HG02885 (cell line): ENCODE results near the gene RNF103.
A peak's percentile ranks its signal among the peaks of the same experiment; 100 is the strongest.

Experiments used
- ATAC-seq: cut with Tn5 transposase; IDR thresholded peaks from one replicate; pipeline ENCODE4 v1.9.1; 2021; ENCODE audit warnings: mild to moderate bottlenecking; ENCODE audit not compliant: unreplicated experiment, poor library complexity

RNF103 gene

DNA sequence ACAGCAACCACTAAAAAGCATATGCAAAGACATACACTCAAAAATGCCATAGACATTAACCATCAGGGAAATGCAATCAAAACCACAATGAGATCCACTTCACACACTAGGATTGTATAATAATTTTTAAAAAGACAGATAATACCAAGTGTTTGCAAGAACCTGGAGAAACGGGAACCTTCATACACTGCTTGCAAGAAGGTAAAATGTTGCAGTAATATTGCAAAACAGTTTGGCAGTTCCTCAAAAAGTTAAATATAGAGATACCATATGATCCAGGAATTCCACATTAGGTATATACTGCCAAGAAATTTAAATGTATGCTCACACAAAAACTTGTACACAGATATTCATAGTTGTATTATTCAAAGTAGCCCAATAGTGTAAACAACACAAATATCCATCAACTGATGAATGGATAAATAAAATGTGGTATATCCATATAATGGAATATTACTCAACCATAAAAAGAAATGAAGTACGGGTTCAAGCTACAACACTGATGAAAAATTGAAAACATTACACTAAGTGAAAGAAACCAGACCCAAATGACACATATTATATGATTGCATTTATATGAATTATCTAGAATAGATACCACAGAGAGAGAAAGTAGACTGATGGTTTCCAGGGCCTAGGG is 45.7 kb downstream of the RNF103 start:
- no peak for ATAC-seq

DNA sequence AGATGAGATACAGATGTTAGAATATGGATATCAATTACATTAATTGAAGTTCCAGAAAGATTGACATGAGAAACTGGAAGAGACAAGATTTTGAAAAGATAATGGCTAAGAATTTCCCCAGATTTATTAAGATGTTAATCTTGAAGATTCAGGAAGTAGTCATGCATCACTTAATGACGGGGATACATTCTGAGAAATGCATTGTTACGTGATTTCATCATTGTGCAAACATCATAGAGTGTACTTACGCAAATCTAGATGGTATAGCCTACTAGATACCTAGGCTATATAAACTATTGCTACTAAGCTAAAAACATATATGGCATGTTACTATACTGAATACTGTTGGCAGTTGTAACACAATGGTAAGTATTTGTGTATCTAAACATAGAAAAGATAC is 53.6 kb downstream of the RNF103 start:
- no peak for ATAC-seq

DNA sequence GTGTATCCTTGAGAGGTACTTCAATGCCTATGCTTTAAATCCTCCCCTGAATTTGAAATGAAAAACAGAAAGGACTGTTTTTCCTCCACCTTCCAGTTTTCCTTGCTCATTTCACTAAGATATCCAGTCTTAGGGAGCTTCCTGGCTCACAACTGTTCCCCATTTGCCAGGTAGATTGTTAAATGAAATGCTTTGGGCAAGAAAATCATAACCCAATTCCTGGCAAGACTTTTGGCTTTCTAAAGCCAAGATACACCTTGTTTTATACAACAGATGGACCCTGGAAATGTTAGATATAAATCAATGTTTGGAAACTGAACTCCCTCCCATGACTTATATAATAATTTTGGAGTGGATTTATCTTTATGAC is 56.9 kb downstream of the RNF103 start:
- ATAC-seq = no peak

DNA sequence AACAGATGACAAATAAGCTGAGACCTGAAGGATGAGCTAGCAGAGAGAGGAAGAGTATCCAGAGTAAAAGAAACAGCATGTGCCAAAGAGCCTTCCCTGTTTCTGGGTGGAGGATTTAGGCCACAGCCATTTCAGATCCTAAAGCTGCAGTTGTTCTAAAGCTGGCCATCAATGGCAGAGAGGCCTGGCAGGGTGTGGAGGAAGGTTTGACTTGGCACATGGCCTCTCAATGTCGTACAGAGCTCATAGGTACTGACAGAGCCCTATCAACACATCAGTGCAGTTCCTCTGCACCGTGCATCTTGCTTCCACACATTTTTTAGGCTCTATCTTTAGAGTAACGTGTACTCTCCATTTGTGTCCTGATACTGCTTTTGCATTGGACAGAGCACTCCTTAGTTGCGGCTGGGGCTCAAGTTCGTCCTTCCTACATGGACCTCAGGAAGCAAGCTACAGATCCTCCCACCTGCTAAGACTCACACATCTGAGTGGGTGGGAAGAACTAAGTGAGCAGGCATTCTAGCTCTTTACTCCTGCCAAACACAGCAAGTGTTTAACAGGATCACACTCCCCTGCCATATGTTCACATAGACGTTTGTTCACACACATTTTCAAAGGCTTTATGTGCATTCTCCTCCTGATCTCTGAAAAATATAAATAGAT is 57.4 kb downstream of the RNF103 start:
- no peak for ATAC-seq

DNA sequence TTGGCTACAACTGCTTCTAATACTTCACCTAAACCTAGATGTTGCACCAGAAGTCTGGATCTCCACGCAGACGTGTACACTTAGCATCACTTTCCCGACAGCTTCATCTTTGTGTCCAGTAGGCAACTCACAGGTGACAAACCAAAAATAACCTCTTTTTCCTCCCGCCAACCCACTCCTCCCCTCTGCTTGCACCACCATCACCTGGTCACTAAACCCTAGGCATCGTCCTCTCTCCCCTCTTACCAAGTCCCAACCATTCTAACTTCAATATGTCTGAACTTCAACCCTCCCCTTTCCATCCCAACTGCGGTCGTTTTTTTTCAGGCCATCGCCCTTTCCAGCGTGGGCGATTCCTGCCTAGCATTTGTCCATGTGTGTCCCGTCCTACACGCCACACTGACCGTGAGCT is 60.0 kb downstream of the RNF103 start:
- no peak for ATAC-seq

DNA sequence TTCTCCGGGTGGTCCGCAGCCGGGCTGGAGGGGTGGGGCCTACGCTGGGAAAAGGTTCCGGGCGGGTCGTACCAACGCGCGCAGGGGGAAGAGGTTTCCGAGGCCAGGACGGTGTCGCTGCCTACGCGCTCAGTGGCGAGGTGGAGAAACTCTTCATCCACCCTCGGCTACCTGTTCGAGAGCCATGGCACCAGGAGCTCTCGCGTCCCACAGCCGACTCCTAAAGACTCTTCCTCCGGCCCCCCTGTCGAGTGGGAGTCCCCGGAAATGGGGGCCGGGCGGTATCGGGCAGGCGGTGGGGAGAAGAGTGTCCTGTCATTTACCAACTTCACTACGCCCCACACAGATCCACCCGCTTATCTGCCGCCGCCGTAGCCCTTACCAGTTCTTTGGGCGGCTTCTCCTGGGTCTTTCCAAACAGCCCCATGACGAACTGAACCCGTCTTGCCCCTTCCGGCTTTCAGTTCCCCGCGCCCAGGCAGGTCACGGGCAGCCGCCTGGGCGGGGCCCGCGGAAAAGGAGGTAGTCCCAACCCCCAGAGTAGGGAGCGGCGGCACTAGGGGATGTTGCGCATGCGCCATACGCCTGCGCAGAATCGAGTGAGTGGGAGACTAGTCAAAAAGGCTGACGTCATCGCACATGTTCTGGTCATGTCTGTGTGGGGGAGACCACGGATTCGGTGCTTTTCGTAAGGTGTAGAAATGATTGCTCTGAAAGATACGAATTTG is 60.6 kb downstream of the RNF103 start, which contains the start of gene CHMP3:
Gene CHMP3 (minus strand): TSS at position 522 of the 728 bp plus-strand sequence. CDS start 95 bp downstream, at position 427.
- peak; percentile 91 for ATAC-seq

DNA sequence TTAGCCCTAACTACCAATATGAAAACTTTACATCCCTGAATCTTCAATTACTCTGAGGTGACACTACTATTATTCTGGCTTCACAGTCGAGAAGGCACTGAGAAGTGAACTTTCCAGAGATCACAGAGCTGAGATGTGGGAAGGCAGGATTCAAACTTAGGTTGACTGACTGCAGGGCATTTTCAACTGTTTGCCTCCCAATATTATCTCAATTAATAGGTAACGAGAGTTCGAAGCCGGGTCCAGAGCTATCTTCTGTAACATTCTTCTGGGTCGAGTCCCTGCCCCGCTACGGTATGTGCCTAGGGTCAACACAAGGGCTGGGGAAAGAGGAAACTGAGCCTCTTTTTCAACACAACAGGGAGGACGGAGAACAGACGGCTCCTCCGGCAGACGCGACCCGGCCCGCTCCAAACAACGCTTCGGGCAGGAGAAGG is 61.2 kb downstream of the RNF103 start:
- no peak for ATAC-seq

DNA sequence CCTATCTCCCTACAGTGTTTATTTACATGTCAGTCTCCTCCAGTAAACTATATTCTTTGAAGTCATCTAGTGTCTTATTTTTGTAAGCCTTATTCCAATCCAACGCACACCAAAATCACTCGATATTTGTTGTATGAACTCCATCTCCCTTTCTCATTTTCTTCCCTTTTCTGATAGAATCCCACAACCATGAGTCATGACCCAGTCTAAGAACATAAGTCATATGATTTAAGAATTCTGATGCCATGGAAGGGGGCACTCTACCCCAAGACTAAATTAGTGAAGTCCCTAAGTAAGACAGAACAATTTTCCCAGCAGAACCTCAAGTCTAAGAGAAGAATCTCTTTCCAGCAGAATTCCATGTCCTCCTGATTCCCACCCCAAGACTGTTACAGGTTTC is 65.8 kb downstream of the RNF103 start:
- no peak for ATAC-seq

DNA sequence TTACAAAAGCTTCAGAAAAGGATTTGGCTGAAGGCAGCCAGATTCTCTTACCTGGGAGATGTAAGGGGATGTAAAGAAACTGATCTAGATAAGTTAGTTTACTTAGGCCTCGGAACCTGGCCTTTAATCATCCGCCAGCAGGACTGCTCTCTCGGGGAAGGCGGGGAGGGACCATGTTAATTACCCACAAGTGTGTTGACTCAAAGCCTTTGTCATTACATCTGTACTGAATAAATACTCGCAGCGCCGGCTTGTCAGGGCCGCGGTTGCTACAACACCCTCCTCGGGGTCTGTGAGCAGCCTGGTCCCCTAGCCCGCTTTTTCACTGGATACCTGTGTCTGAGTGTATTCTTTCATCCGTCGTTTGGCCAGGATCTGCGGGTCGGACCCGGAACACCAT is 67.2 kb downstream of the RNF103 start:
- ATAC-seq = no peak
